LHCN-M2 (cell line): Measurements from ENCODE around the gene UTP15. TPM values are rescaled to one million over a fixed set of nuclear protein-coding genes. Genes with fewer than 3 reads are reported as not detected.

Source experiments
- DNase-seq: peaks from one replicate; pipeline ENCODE4 v3.0.0-alpha.2; 2012; ENCODE audit warnings: low read depth
- total RNA-seq: library from RNA; depleted of rRNA; stranded (reverse); fragments of >200 nt; gene quantifications from 2 replicates; pipeline ENCODE4 v1.2.3, GENCODE V29; 2014; rRNA removed

UTP15 gene
- total RNA-seq, 1 experiment from 2014 or later = 31.6 TPM

GRCh38 chr5:73623060-73623459 lies 57.5 kb downstream of the UTP15 start:
- DNase-seq = no peak

GRCh38 chr5:73623901-73624404 lies 58.4 kb downstream of the UTP15 start:
- DNase-seq = no peak

GRCh38 chr5:73624888-73625287 lies 59.3 kb downstream of the UTP15 start:
- DNase-seq = no peak

GRCh38 chr5:73625372-73625943 lies 59.9 kb downstream of the UTP15 start:
- no peak for DNase-seq

GRCh38 chr5:73625944-73626811 lies 60.6 kb downstream of the UTP15 start, which contains the start of gene ARHGEF28:
ARHGEF28 (plus strand) TSS chr5:73626196; CDS start chr5:73684852, 58,656 bp downstream.
- peak; percentile 75 for DNase-seq

GRCh38 chr5:73626814-73627313 lies 61.3 kb downstream of the UTP15 start:
- DNase-seq = no peak

GRCh38 chr5:73629456-73629855 lies 63.9 kb downstream of the UTP15 start:
- no peak for DNase-seq

- DNase-seq = no peak
Measured at GRCh38 chr5:73630765-73631164, 65.2 kb downstream of the UTP15 start.

- no peak for DNase-seq
Measured at GRCh38 chr5:73631500-73631899, 66.0 kb downstream of the UTP15 start.

Other genes starting within 250 kb of the UTP15 start
- gene FOXD1, start 117.0 kb upstream of the UTP15 start, total RNA-seq = 23.5 and 24.8 TPM in 2 replicates
- gene BTF3, start 67.3 kb upstream of the UTP15 start, total RNA-seq = 405 and 446 TPM in 2 replicates
- gene ANKRA2, start 104 bp upstream of the UTP15 start, total RNA-seq = 15.5 and 16.4 TPM in 2 replicates
- 85.6 and 90.0 TPM in 2 replicates for gene ARHGEF28, start 60.5 kb downstream of the UTP15 start, total RNA-seq